H1 (cell line): ENCODE results near the gene ERFE. TPM values are rescaled to one million over a fixed set of nuclear protein-coding genes. Genes with fewer than 3 reads are reported as not detected.

ENCODE experiments used
- CTCF ChIA-PET: fragments of 300-600 bp; sonication (Branson Sonifier 250); formaldehyde crosslinking; loops from one replicate; lab custom pipeline; 2021; ENCODE audit not compliant: partially characterized antibody; lab: Charles Lee
- POLR2A ChIA-PET: fragments of 300-600 bp; sonication (Branson Sonifier 250); formaldehyde crosslinking; loops from one replicate; lab custom pipeline; 2021; ENCODE audit warnings: inconsistent platforms; ENCODE audit not compliant: partially characterized antibody; lab: Charles Lee
- DNase-seq, 2 experiments: peaks; one replicate each; pipeline versions ENCODE4 v3.0.0 to v3.0.0-alpha.2; 2010 to 2022; ENCODE audit warnings: low spot score in 2 of 2, low read depth in 1 of 2, mixed read lengths in 1 of 2
- FAIRE-seq: peaks from 2 replicates; lab custom pipeline; 2011; peaks lifted over from hg19 to GRCh38; lab: Jason Lieb, UNC
- H2AFZ ChIP-seq: 2 replicates; pipeline ENCODE4 v1.8.1; 2012; ENCODE audit warnings: low read length, inconsistent platforms
- H2AK5ac ChIP-seq: 2 replicates; pipeline ENCODE4 v1.6.1; 2013; ENCODE audit warnings: low read depth, low read length
- H2BK120ac ChIP-seq: replicated peaks from 2 replicates; pipeline ENCODE3; 2013; ENCODE audit warnings: low read depth, low read length, inconsistent platforms
- H2BK12ac ChIP-seq: 2 replicates; pipeline ENCODE4 v1.6.1; 2013; ENCODE audit warnings: low read depth, low read length
- H2BK15ac ChIP-seq: 2 replicates; pipeline ENCODE4 v1.6.1; 2013; ENCODE audit warnings: low read length
- H2BK20ac ChIP-seq: 2 replicates; pipeline ENCODE4 v1.6.1; 2013; ENCODE audit warnings: low read length
- H2BK5ac ChIP-seq: 2 replicates; pipeline ENCODE4 v1.6.1; 2013; ENCODE audit warnings: low read depth, low read length
- H3K14ac ChIP-seq: 2 replicates; pipeline ENCODE4 v1.6.1; 2013; ENCODE audit warnings: inconsistent platforms; ENCODE audit not compliant: insufficient read length
- H3K18ac ChIP-seq: 2 replicates; pipeline ENCODE4 v1.6.1; 2013; ENCODE audit warnings: low read length; ENCODE audit errors: extremely low read depth
- H3K23ac ChIP-seq: 2 replicates; pipeline ENCODE4 v1.6.1; 2013; ENCODE audit warnings: inconsistent platforms; ENCODE audit not compliant: insufficient read length
- H3K23me2 ChIP-seq: 2 replicates; pipeline ENCODE4 v1.6.1; 2013; ENCODE audit warnings: low read depth, low read length
- H3K27ac ChIP-seq: 2 replicates; pipeline ENCODE4 v1.6.1; 2011; ENCODE audit warnings: low read depth, low read length, inconsistent platforms
- H3K27me3 ChIP-seq, 4 experiments: replicated peaks in 1 of 4; 1 replicate in 1 of 4; 2 replicates in 3 of 4; pipeline versions ENCODE4 v1.6.1 to v1.8.1; 2011 to 2013; ENCODE audit warnings: low read length in 3 of 4, mild to moderate bottlenecking in 3 of 4, inconsistent platforms in 2 of 4, mixed read lengths in 2 of 4, moderate library complexity in 1 of 4; ENCODE audit not compliant: control insufficient read depth in 3 of 4, insufficient read depth in 3 of 4; ENCODE audit errors: extremely low read depth in 1 of 4
- H3K36me3 ChIP-seq, 4 experiments: 2 replicates each; pipeline versions ENCODE4 v1.6.1 to v1.8.1; 2011 to 2013; ENCODE audit warnings: mild to moderate bottlenecking in 4 of 4, low read length in 3 of 4, moderate library complexity in 2 of 4, control low read depth in 1 of 4, inconsistent platforms in 1 of 4; ENCODE audit not compliant: insufficient read depth in 4 of 4, control insufficient read depth in 2 of 4
- H3K4ac ChIP-seq: replicated peaks from 2 replicates; pipeline ENCODE3; 2013; ENCODE audit warnings: low read length, low read depth, mixed read lengths, inconsistent platforms; ENCODE audit not compliant: insufficient read length
- H3K4me1 ChIP-seq, 4 experiments: replicated peaks in 1 of 4; 1 replicate in 1 of 4; 2 replicates in 3 of 4; pipeline versions ENCODE4 v1.6.1 to v1.8.1; 2011 to 2013; ENCODE audit warnings: low read length in 3 of 4, inconsistent platforms in 2 of 4, mixed read lengths in 1 of 4; ENCODE audit not compliant: insufficient read depth in 4 of 4, control insufficient read depth in 3 of 4
- H3K4me2 ChIP-seq, 2 experiments: 2 replicates each; pipeline versions ENCODE4 v1.6.1 to v1.8.1; 2011 to 2013; ENCODE audit warnings: low read depth in 2 of 2, low read length in 2 of 2, control low read depth in 1 of 2, inconsistent platforms in 1 of 2, mild to moderate bottlenecking in 1 of 2; ENCODE audit not compliant: insufficient read depth in 1 of 2
- H3K4me3 ChIP-seq, 4 experiments: fragments of 200-600, 300-600 bp in 1 of 4; sonication (generic), shearing (Covaris generic), sonication (Bioruptor Twin) in 1 of 4; 2 replicates each; pipeline versions ENCODE4 v1.5.1 to v1.8.1; 2011 to 2016; ENCODE audit warnings: low read length in 4 of 4, low read depth in 3 of 4, control low read depth in 2 of 4, inconsistent platforms in 2 of 4, mild to moderate bottlenecking in 2 of 4, mixed read lengths in 1 of 4, moderate library complexity in 1 of 4; ENCODE audit not compliant: insufficient read depth in 2 of 4; ENCODE audit errors: extremely low read depth in 1 of 4
- H3K56ac ChIP-seq: replicated peaks from 2 replicates; pipeline ENCODE3; 2013; ENCODE audit warnings: low read depth, mild to moderate bottlenecking, mixed read lengths, low read length, inconsistent platforms; ENCODE audit not compliant: insufficient read length
- H3K79me1 ChIP-seq: 2 replicates; pipeline ENCODE4 v1.6.1; 2013; ENCODE audit warnings: low read depth, low read length, control low read depth
- H3K79me2 ChIP-seq, 2 experiments: 2 replicates each; pipeline versions ENCODE4 v1.6.1 to v1.8.1; 2012 to 2013; ENCODE audit warnings: low read length in 2 of 2, mild to moderate bottlenecking in 2 of 2, inconsistent platforms in 1 of 2; ENCODE audit not compliant: insufficient read depth in 2 of 2, control insufficient read depth in 1 of 2
- H3K9ac ChIP-seq, 4 experiments: replicated peaks in 1 of 4; 1 replicate in 1 of 4; 2 replicates in 3 of 4; pipeline versions ENCODE4 v1.6.1 to v1.8.1; 2011 to 2013; ENCODE audit warnings: low read depth in 3 of 4, low read length in 3 of 4, control low read depth in 2 of 4, mild to moderate bottlenecking in 2 of 4, moderate library complexity in 2 of 4, inconsistent platforms in 1 of 4; ENCODE audit errors: extremely low read depth in 1 of 4
- H3K9me3 ChIP-seq, 2 experiments: 2 replicates each; pipeline versions ENCODE4 v1.6.1 to v1.8.1; 2012 to 2013; ENCODE audit warnings: mild to moderate bottlenecking in 2 of 2, moderate library complexity in 2 of 2, control low read depth in 1 of 2, inconsistent platforms in 1 of 2, low read depth in 1 of 2, low read length in 1 of 2, mixed read lengths in 1 of 2; ENCODE audit not compliant: insufficient read depth in 2 of 2
- H4K20me1 ChIP-seq, 2 experiments: replicated peaks in 1 of 2; 2 replicates each; pipeline versions ENCODE3 to v1.8.1; 2011 to 2013; ENCODE audit warnings: inconsistent platforms in 2 of 2, low read length in 2 of 2, mild to moderate bottlenecking in 1 of 2; ENCODE audit not compliant: insufficient read depth in 2 of 2, control insufficient read depth in 1 of 2
- H4K5ac ChIP-seq: 2 replicates; pipeline ENCODE4 v1.6.1; 2013; ENCODE audit warnings: low read length, low read depth, mixed read lengths, inconsistent platforms; ENCODE audit not compliant: insufficient read length
- H4K8ac ChIP-seq: 2 replicates; pipeline ENCODE4 v1.8.0; 2013; ENCODE audit warnings: mild to moderate bottlenecking, moderate library complexity, low read length, inconsistent platforms; ENCODE audit not compliant: insufficient read depth; ENCODE audit errors: extremely low read depth
- H4K91ac ChIP-seq: replicated peaks from 2 replicates; pipeline ENCODE3; 2013; ENCODE audit warnings: low read length, mixed read lengths, inconsistent platforms; ENCODE audit not compliant: insufficient read length
- BRCA1 ChIP-seq: IDR thresholded peaks from 2 replicates; pipeline ENCODE4 v1.6.1; 2012; ENCODE audit warnings: low read depth, low read length, improper control_type of control experiment
- KDM1A ChIP-seq: fragments of 200-600, 300-600 bp; sonication (generic); IDR thresholded peaks from 2 replicates; pipeline ENCODE4 v1.7.1; 2016; ENCODE audit warnings: mild to moderate bottlenecking, low read length, borderline replicate concordance
- WGBS, 2 experiments: shearing (Covaris generic) in 1 of 2; methylation state at CpG; one replicate each; pipeline versions ENCODE4 v1.1.6 to v1.1.7; 2013 to 2015; ENCODE audit warnings: low lambda C conversion rate in 2 of 2, mixed read lengths in 2 of 2, inconsistent platforms in 1 of 2, low coverage in 1 of 2, missing lambda C conversion rate in 1 of 2; ENCODE audit not compliant: insufficient replicate concordance in 2 of 2, insufficient coverage in 1 of 2, insufficient read length in 1 of 2; ENCODE audit errors: extremely low coverage in 1 of 2, missing lambda C conversion rate in 1 of 2; 5-methylcytosine and 5-hydroxymethylcytosine counted together
- polyA plus RNA-seq, 7 experiments: library from polyadenylated mRNA; depleted of rRNA in 3 of 7; stranded (reverse) in 5 of 7; unstranded in 2 of 7; fragments of >200 nt in 5 of 7; fragments of 200-250 nt in 2 of 7; gene quantifications; 1 replicate in 5 of 7; 2 replicates in 1 of 7; 4 replicates in 1 of 7; pipeline versions ENCODE4 v1.2.1 to v1.2.3, GENCODE V29; 2011 to 2013; ENCODE audit warnings: missing spikeins in 2 of 7, mixed read lengths in 2 of 7
- total RNA-seq: library from RNA; stranded (reverse); fragmentation: NEBNext Ultra II Directional; extraction: Animal tissue kit (Norgen Biotek cat#: 25700); gene quantifications from 2 replicates; pipeline ENCODE4 v1.2.1, GENCODE V29; 2021

The ERFE gene
- total and polyA plus RNA-seq, 2 of the 8 experiments (the other 6 are each of a cell fraction or from before 2014, with no cell fraction given): 2.5 to 3.6 TPM

DNA sequence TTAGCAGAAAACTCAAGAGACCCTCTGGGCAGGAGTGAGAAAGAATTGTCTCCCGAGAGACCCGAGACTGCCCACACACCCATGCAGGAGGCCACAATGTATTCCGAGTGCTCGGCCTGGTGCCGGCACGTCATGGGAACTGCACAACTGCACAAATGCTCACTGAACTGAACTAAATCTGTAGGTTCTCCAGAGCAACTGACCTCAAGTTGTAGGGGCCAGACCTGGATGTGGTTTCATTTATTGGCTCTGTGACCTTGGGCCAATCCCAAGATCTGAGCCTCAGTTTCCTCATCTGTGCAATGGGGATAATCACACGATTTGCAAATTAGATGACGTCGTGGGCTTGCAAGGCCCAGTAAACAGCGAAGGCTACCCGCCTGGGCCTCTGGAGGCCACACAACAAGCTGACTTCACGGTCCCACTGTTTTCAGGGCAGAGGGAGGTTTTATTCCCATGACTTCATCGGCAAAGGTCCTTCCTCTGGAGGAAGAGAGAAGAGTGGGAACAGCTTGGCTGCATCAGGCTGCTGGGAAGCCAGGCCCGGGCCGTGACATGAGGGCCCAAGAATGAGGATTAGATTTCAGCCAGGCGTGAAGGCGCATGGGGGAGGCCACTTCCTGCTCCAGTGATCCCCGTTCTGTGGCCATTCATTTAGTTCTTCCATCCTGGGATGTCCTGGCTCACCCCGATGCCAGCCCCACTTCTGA, 3.6 kb upstream of the ERFE start:
- TF ChIP-seq KDM1A (0 out of 2 replicates have a peak, but pooled peaks have one; percentile 49), BRCA1 (no peak)
- peaks cover 9% of the 10 kb centered on the region; the same call in 1 of the 2 replicates for H3K23me2 ChIP-seq
- DNase-seq (no peak), FAIRE-seq (no peak)
- H3K56ac ChIP-seq: no peak overlapping the region
- H2BK5ac ChIP-seq: no peak overlapping the region
- H3K4me3 ChIP-seq: no peak overlapping the region
- no peak overlapping the region for H3K4ac ChIP-seq
- no peak overlapping the region for H3K23ac ChIP-seq
- no peak overlapping the region for H2AK5ac ChIP-seq
- no peak overlapping the region for H4K5ac ChIP-seq
- no peaks in the 10 kb centered on the region for H3K9me3 ChIP-seq
- CTCF ChIA-PET: interaction anchor here (0.9 to 6.4 kb wide), 3 partner anchors 14 to 233 kb away, joined by 3 to 72 read pairs (median 4); partner anchors contain the start of gene KLHL30
- no peaks in the 10 kb centered on the region for H3K36me3 ChIP-seq
- POLR2A ChIA-PET: interaction anchor here (1.6 kb wide), 1 partner anchor 8 kb away, joined by 4 read pairs; no protein-coding TSS in a partner anchor
- H2BK120ac ChIP-seq: no peak overlapping the region
- H3K27ac ChIP-seq: no peak overlapping the region
- H4K91ac ChIP-seq: no peak overlapping the region
- H3K4me2 ChIP-seq: no peak overlapping the region
- H2BK12ac ChIP-seq: no peak overlapping the region
- H3K18ac ChIP-seq: no peak overlapping the region
- no peaks in the 10 kb centered on the region for H3K79me2 ChIP-seq
- no peaks in the 10 kb centered on the region for H3K79me1 ChIP-seq
- no peak overlapping the region for H2BK15ac ChIP-seq
- no peak overlapping the region for H3K14ac ChIP-seq
- H4K8ac ChIP-seq: no peak overlapping the region
- no peak overlapping the region for H2AFZ ChIP-seq
- 90% methylated on average over 19 of the region's 19 CpGs; no CpG with 5 or more reads in 1 of the 2 experiments for WGBS, 2 experiments
- no peak overlapping the region for H2BK20ac ChIP-seq
- peaks cover 2 to 29% (median 20%) of the 10 kb centered on the region in 4 experiments for H3K27me3 ChIP-seq
- H3K4me1 ChIP-seq: peaks cover 0 to 27% (median 11%) of the 10 kb centered on the region in 4 experiments; a peak in 6 of 7 replicates
- H3K9ac ChIP-seq: no peak overlapping the region
- peaks cover 0 to 1% of the 10 kb centered on the region in 2 experiments for H4K20me1 ChIP-seq
